Measurements from ENCODE around the gene CD63.

GRCh38 chr12:55746174-55746912, 17.5 kb upstream of the CD63 start:
- TF ChIP-seq ZNF33A (CRISPR knock-in tag; IDR thresholded peaks at IDR 0.05; ENCODE audit: borderline replicate concordance), result no peak
- TF ChIP-seq ZFP41 (CRISPR knock-in tag; IDR thresholded peaks at IDR 0.05; ENCODE audit: borderline replicate concordance), result no peak
- TF ChIP-seq BRF2 (CRISPR knock-in tag; IDR thresholded peaks at IDR 0.05), result no peak
- TF ChIP-seq ZNF251 (CRISPR knock-in tag; IDR thresholded peaks at IDR 0.05), result no peak
- TF ChIP-seq CTCF (CRISPR knock-in tag; IDR thresholded peaks at IDR 0.05), result no peak
- TF ChIP-seq GLI4 (CRISPR knock-in tag; IDR thresholded peaks at IDR 0.05; ENCODE audit: borderline replicate concordance), result no peak
- no peak for TF ChIP-seq KLF9 (CRISPR knock-in tag; IDR thresholded peaks at IDR 0.05; ENCODE audit: low read depth)

Data from HepG2 (cell line).